ENCODE measurements around the gene GPR152.

GRCh38 chr11:67431346-67432249 lies 20.9 kb downstream of the GPR152 start:
- TF ChIP-seq CTCF (IDR thresholded peaks at IDR 0.05; ENCODE audit: low read depth, low read length) (no peak), EZH2phosphoT487 (IDR thresholded peaks at IDR 0.05; ENCODE audit: low read depth) (no peak)

Measured in OCI-LY3 (cell line).